LHCN-M2 (cell line): ENCODE results near the gene SYNJ2. TPM values are rescaled to one million over a fixed set of nuclear protein-coding genes. Genes with fewer than 3 reads are reported as not detected.

Experiments
- DNase-seq: peaks from one replicate; pipeline ENCODE4 v3.0.0-alpha.2; 2012; ENCODE audit warnings: low read depth
- total RNA-seq: library from RNA; depleted of rRNA; stranded (reverse); fragments of >200 nt; gene quantifications from 2 replicates; pipeline ENCODE4 v1.2.3, GENCODE V29; 2014

SYNJ2 gene
- total RNA-seq, 1 experiment from 2014 or later, result 11.7 TPM

- no peak for DNase-seq
These were observed 600 bp upstream of the SYNJ2 start for GRCh38 chr6:157981132-157981394.

- peak; percentile 49 for DNase-seq
These were observed 469 bp downstream of the SYNJ2 start for GRCh38 chr6:157982102-157982562.

- peak; percentile 22 for DNase-seq
These were observed 1.1 kb downstream of the SYNJ2 start for GRCh38 chr6:157982563-157983405.

- no peak for DNase-seq
These were observed 1.9 kb downstream of the SYNJ2 start for GRCh38 chr6:157983406-157984119.

- DNase-seq, result no peak
These were observed 2.5 kb downstream of the SYNJ2 start for GRCh38 chr6:157984128-157984527.

- no peak for DNase-seq
These were observed 3.1 kb downstream of the SYNJ2 start for GRCh38 chr6:157984686-157985225.

GRCh38 chr6:157985378-157986155, 3.9 kb downstream of the SYNJ2 start:
- no peak for DNase-seq

- no peak for DNase-seq
These were observed 6.4 kb downstream of the SYNJ2 start for GRCh38 chr6:157987788-157988699.

GRCh38 chr6:157988700-157989063, 7.0 kb downstream of the SYNJ2 start:
- DNase-seq, result no peak

GRCh38 chr6:157989541-157990289, 8.1 kb downstream of the SYNJ2 start:
- peak; percentile 36 for DNase-seq

GRCh38 chr6:157990321-157991066, 8.8 kb downstream of the SYNJ2 start:
- peak; percentile 49 for DNase-seq

GRCh38 chr6:157991067-157991432, 9.4 kb downstream of the SYNJ2 start:
- no peak for DNase-seq

GRCh38 chr6:157993076-157993475, 11.4 kb downstream of the SYNJ2 start:
- no peak for DNase-seq

GRCh38 chr6:157994125-157994795, 12.6 kb downstream of the SYNJ2 start:
- DNase-seq, result peak; percentile 36

- DNase-seq, result no peak
These were observed 13.8 kb downstream of the SYNJ2 start for GRCh38 chr6:157995458-157995857.

GRCh38 chr6:157996201-157996712, 14.6 kb downstream of the SYNJ2 start:
- no peak for DNase-seq

- no peak for DNase-seq
These were observed 15.4 kb downstream of the SYNJ2 start for GRCh38 chr6:157996918-157997702.
